ENCODE data around the gene SLC27A3. TPM values are rescaled to one million over a fixed set of nuclear protein-coding genes. Genes with fewer than 3 reads are reported as not detected.
"Not testable (repeated sequence)": the region's sequence is repeated elsewhere in the genome, so short reads cannot be mapped to it uniquely, and the experiment has no call there.

SLC27A3 gene
- total RNA-seq, 1 donor from 2014 or later: 27.6 TPM

- no peak for DNase-seq
Observed at GRCh38 chr1:153780551-153780950, 5.3 kb downstream of the SLC27A3 start.

DNA sequence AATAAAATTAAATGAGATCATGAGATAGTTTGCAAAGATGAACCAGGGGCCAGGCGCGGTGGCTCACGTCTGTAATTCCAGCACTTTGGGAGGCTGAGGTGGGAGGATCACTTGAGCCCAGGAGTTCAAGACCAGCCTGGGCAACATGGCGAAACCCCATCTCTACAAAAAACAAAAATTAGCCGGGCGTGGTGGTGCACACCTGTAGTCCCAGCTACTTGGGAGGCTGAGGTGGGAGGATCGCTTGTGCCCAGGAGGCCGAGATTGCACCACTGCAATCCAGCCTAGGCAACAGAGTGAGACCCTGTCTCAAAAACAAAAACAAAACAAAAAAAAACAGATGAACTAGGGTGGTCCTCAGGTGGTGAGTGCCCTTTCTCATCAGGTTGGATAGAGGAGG, 7.4 kb downstream of the SLC27A3 start:
- DNase-seq: not testable (repeated sequence)

DNA sequence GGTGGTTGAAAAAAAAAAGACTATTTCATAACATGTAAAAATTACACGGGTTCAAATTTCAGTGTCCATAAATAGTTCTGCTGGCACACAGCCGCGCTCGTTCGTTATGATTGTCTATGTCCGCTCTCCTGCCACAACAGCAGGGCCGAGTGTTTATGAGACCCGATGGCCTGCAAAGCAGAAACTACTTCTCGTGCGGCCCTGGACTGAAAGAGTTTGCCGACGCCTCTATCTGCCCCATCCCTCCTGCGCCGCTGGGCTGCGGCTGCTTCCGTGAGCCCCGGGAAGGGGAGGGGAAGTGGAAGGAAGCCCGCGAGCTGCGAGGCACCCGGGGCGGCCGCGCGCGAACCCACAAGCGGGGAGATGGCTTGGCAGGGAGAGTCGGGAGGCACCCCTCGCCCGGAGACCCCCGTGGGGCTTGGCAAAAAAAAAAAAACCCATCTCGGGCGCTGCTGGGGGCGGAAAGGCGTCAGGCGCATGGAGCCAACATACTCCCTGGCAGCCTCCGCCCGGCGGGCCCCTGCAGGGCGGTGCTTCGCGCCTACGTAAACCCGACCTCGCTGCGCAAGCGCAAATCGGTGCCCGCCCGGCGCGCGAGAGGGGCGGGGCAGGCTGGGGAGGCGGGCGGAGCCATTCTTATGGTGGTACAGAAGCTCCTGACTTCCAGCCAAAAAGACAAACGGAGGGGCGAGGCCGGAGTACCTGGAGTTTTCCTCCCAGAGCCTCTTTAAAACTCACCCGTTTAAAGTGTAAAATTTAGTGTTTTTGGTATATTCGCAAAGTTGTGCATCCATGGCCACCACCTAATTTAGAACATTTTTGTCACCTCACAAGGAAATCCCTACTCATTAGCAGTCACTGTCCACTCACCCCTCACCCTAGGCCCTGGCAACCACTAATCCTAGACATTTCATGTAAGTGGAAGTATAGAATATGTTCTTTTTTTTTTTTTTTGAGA, 8.3 kb downstream of the SLC27A3 start:
- DNase-seq: peak; percentile 95

DNA sequence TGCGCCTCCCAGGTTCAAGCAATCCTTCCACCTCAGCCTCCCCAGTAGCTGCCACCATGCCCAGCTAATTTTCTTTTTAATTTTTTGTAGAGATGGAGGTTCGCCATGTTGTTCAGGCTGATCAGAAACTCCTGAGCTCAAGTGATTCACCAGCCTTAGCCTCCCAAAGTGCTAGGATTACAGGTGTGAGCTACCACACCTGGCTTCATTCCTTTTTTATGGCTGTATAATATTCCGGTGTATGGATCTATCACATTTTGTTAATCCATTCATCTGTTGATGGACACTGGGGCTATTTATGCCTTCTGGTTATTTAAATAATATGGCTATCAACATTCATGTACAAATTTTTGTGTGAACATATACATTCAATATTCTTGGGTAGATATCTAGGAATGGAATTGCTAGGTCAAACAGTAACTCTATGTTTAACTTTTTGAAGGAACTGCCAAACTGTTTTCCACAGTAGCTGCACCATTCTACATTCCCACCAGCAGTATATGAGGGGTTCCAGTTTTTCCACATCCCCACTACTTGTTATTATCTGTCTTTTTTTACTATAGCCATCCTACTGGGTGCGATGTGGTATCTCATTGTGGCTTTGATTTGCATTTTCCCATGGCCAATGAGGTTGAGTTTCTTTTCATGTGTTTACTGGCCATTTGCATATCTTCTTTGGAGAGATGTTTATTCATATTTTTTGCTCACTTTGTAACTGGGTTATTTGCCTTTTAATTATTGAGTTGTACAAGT, 11.0 kb downstream of the SLC27A3 start:
- no peak for DNase-seq

- DNase-seq: peak; percentile 46
Observed at GRCh38 chr1:153789478-153790034, 14.3 kb downstream of the SLC27A3 start.

DNA sequence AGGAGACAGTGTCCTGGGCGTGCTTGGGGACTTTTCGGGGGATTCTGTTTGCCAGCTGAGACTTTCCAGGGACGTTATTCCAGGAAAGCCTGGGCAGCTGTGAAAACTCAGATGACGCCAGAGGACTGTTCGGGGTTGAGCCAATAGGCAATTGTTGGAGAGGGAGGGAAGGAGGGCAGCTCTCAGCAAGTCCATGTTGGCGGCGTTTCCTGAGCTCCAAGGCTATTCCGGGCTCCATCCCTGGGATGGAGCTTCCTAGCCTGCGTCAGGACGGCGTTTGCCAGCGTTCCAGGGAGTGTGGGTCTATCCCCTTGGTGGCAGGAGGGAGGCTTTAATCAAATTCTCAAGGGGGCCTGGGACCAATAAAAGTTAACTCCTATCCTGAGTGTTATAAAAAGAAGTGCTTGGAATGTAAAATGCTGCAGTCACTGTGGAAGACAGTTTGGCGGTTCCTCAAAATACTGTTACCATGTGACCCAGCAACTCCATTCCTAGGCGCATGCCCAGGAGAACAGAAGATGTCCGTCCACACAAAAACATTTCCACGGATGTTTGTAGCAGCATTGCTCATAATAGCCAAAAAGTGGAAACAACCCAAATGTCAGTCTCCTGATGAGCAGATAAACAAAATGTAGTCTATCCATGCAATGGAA, 15.2 kb downstream of the SLC27A3 start:
- peak; percentile 87 for DNase-seq

GRCh38 chr1:153790966-153791647, 15.9 kb downstream of the SLC27A3 start:
- DNase-seq: no peak

DNA sequence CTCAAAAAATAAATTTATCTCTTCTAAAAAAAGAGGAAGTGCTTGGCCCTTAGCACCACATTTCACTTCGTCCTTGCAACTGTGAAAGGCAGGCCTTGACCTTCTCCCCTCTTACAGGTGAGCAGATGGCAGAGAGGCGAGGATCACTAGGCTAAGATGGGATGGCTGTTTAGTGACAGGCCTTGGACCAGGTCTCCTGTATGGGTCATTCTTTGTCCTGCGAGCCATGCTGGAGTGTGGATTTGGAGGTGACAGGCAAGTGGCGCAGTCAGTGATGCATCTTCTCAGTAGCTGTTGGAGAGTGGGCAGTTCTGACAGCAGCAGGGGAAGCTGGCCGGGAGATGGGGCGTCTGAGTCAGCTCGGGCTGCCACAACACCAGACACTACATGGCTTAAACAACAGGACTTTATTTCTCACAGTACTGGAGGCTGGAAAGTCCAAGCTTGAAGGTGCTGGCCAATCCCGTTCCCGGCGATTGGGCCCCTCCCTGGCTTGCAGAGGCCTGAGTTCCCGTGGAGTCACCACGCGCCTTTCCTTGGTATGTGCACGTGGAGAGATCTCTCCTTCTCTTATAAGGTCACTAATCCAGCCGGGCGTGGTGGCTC, 16.5 kb downstream of the SLC27A3 start:
- no peak for DNase-seq

DNA sequence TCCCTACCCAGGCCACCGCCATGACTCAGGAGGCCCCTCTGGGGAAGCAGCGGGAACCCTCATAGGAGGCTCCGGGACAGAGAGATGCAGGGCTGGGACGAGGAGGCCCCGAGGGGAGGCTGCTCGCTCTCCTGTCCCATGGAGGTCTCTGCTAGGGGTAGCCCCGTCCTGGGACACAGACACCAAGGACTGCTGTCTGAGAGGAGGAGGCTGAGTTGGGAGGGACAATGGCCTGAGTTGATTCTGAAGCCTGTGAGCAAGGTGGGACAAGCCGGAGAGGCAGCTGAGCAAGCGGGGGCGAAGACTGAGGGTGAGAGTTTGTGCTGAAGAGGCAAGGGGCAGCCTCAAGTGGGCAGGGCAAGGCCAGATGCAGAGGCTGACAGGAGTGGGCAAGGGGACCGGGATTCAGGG, 17.4 kb downstream of the SLC27A3 start:
- no peak for DNase-seq

- DNase-seq: no peak
Observed at GRCh38 chr1:153793261-153793972, 18.2 kb downstream of the SLC27A3 start.

DNA sequence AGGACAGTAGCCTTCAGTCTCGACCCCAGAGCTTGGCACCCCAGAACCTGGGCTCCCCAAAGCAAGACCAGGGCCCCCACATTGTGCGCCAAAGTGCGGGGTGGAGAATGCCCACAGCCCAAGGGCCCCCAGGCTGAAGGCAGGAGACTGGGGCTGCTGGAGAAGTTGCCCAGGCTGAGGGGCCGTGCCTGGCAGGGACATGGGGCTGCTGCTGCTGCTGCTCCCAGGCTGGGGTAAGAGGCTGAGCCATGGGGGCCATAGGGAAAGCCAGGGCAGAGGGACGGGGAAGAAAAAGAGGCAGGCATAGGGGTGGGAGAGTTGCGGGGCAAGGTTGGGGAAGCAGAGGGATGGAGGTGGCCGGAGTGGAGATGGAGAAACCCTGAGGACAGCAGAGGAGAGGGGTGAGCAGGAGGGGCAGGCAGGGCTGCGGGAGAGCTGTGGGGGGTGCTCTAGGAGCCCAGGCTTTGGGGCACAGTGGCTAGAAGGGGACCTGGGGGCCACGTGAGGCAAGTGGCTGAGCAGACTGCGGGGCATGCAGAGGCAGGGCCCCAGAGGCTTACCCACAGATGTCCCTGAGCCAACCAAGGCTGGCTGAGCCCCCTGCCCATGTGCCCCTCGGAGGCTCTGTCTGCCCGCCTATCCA, 18.9 kb downstream of the SLC27A3 start:
- DNase-seq: no peak

- no peak for DNase-seq
Observed at GRCh38 chr1:153794624-153795329, 19.6 kb downstream of the SLC27A3 start.

DNA sequence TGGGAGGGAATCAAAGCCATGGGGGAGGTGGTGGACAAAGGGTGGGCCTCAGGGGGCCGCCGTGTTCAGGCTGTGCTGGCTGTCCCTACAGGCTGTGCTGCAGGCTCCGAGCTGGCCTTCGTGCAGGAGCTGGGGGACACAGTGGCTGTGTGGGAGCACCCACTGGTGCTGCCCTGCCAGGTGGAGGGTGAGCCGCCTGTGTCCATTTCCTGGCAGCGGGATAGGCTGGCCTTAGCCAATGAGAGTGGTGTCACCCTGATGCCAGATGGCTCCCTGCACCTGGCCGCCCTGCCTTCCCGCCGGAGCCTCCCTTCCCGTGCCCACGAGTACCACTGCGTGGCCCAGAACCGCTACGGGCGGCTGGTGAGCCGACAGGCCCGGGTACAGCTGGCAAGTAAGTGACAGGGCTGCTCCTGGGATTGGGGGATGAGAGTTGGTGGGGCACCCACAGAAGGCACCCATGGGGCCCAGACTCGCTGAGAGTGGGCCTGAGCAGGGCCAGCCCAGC, 20.2 kb downstream of the SLC27A3 start:
- no peak for DNase-seq

DNA sequence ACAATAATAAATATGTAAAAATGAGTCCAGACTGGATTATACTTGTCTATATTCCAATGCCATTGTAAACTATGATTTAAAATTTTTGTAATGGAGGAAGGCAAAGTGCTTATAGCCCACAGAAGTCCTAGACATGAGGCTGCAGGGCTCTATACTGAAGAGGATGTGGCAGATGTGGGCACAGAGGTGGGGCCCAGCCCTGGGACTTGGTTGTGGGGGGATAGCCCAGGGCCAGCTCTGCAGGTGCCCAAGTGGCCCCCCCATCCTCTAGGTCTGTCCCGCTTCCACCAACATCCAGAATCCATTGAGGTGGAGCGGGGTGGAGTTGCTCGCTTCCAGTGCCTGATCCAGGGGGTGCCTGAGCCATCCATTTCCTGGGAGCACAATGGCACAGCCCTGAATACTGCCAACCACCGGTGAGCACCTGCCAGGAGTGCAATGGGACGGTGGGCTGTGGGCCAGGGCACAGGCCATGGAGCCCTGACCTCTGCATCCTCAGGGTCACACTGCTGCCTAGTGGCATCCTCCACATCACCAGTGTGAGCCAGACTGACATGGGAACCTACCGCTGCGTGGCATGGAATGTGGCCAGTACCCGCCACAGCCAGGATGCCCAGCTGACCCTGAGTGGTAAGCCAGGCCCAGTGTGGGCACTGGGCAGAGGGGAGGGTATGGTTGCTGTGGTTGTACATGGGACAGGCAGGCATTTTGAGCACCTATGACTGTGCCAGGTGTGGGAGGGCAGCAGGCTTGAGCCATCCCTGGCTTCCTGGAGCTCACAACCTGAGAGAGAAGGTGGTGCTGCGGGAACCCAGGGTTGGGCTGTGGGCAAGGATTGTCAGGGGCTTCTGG, 21.0 kb downstream of the SLC27A3 start:
- no peak for DNase-seq

DNA sequence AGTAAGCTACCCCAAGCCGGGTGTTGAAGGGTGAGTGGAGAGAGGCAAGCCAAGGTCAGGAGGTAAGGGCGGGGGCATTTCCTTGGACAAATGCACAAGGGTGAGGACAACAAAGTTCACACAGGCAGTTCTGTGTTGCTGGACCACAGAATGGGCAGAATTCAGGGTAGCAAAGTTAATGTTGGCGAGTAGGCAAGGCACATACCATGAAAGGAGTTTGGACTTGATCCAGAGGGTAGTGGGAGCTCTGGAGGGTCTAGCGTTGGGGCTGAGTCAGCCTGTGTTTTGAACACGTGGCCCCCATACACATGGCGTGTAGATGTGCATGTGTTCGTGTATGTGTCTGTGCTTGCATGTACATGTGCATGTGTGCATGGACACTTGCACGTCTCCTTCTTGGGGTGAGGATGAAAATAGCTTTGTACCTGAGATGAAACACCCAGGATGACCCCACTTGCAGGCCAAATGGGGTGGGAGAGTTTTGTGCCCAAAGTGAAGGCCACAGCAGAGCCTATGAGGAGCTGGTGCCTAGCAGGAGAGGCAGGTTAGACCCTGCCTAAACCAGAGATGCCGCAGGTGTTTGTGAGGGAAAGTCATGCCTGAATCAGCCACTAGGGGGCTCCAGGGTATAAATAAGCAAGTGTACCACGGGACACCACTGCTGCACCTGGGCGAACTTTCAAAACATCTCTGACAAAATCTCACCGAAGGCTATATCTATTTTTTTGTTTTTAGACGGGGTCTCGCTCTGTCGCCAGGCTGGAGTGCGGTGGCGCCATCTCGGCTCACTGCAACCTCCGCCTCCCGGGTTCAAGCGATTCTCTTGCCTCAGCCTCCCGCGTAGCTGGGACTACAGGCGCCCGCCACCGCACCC, 21.8 kb downstream of the SLC27A3 start:
- DNase-seq: peak; percentile 85

DNA sequence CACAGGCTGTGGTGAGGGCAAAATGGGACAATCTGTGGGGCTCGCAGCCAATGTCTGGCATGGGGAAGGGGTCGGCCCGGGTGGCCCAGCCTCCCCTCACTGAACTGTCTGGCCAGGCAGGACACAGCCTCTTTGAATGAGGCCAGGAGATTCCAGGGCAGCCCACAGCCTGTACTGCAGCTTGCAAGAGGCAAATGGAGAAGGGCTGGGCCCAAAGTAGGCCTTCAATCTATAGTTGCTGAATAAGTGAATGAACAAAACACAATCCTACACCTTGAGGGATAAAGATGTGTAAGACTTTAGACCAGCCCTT, 23.2 kb downstream of the SLC27A3 start:
- DNase-seq: no peak

DNA sequence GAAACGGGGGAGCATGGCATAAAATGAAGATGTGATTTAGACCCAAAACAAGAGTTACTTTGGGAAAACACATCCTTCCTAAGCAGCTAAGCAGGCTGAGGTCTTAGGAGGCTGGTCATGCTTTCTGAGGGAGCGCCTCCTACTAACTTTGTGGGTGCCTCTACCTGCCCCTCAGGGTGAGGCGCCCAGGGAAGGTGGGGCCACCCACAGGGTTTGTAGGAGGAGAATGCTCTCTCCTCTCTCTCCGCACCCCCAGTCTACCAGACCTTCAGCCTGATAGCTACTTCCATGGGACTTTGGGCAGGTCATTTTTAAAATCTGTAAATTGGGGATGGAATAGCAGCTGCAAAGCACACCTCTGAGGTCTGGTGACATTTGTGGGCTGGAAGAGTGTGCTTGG, 23.8 kb downstream of the SLC27A3 start:
- no peak for DNase-seq

All from dermis blood vessel endothelial cell (primary cell).